ENCODE measurements around the gene SLC22A17.

The SLC22A17 gene

GRCh38 chr14:23300687-23301223 is 51.9 kb downstream of the SLC22A17 start:
- TF ChIP-seq, protein P1, sequence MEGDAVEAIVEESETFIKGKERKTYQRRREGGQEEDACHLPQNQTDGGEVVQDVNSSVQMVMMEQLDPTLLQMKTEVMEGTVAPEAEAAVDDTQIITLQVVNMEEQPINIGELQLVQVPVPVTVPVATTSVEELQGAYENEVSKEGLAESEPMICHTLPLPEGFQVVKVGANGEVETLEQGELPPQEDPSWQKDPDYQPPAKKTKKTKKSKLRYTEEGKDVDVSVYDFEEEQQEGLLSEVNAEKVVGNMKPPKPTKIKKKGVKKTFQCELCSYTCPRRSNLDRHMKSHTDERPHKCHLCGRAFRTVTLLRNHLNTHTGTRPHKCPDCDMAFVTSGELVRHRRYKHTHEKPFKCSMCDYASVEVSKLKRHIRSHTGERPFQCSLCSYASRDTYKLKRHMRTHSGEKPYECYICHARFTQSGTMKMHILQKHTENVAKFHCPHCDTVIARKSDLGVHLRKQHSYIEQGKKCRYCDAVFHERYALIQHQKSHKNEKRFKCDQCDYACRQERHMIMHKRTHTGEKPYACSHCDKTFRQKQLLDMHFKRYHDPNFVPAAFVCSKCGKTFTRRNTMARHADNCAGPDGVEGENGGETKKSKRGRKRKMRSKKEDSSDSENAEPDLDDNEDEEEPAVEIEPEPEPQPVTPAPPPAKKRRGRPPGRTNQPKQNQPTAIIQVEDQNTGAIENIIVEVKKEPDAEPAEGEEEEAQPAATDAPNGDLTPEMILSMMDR (IDR thresholded peaks at IDR 0.05; ENCODE audit: control extremely low read depth, extremely low read depth, low read depth, missing control alignments): no peak
- ChIA-PET CTCF (interaction anchor here (0.9 to 16.2 kb wide), 22 partner anchors 9 to 253 kb away, joined by 3 to 136 read pairs (median 6); partner anchors contain the start of genes CEBPE, HOMEZ and PABPN1), POLR2A (interaction anchor here (0.7 to 3.1 kb wide), 5 partner anchors 12 to 371 kb away, joined by 3 to 26 read pairs (median 3); partner anchors contain the start of genes HOMEZ and PABPN1)
- DNase-seq (ENCODE audit: extremely low spot score): no peak

DNA sequence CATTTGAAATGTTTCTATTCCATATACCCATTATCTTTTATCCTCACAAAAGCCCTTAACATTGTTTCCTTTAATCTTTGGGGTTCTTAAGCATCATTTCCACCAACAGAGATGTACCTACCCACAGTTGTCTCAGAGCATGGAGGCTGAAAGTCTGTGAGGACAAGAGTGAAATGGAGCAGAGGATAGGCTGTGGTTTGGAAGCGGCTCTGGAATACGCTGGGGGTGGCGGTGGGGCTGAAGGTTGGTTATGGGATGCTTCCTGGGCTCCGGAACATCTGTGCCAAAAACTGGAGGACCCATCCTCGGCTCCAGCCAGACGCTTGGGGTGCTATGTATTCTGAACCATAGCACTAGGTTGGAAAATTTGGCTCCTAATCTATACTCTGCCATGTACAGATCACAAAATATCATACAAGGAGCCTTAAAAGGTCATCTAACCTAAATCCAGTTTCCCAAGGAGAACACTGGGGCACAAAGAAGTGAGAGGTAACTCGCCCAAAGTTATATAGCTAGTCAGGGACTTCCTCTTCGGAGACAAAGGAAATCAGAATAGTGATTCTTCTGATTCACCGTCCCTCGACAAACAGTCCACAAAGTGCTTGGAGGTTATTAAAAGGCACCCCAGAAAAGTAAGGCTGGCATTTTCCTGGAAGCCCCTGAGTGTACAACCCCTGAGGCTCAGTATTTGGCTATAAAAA is 52.6 kb downstream of the SLC22A17 start:
- TF ChIP-seq, protein P1 (IDR thresholded peaks at IDR 0.05; ENCODE audit: control extremely low read depth, extremely low read depth, low read depth, missing control alignments): no peak
- POLR2A ChIA-PET: interaction anchor here (0.7 to 3.1 kb wide), 4 partner anchors 11 to 370 kb away, joined by 3 to 26 read pairs (median 8); partner anchors contain the start of genes HOMEZ and PABPN1
- CTCF ChIA-PET: interaction anchor here (0.9 to 16.2 kb wide), 17 partner anchors 9 to 254 kb away, joined by 3 to 136 read pairs (median 8); partner anchors contain the start of genes CEBPE, HOMEZ and PABPN1
- no peak for DNase-seq (ENCODE audit: extremely low spot score)

GRCh38 chr14:23299211-23299957 is 53.3 kb downstream of the SLC22A17 start:
- ChIA-PET CTCF (interaction anchor here (4.0 to 16.2 kb wide), 4 partner anchors 13 to 228 kb away, joined by 13 to 136 read pairs (median 41); partner anchors contain the start of genes HOMEZ and PABPN1), POLR2A (interaction anchor here (1.0 kb wide), 1 partner anchor 13 kb away, joined by 3 read pairs; the partner anchor contains the start of gene HOMEZ)
- DNase-seq (ENCODE audit: extremely low spot score): no peak
- TF ChIP-seq, protein P1 (IDR thresholded peaks at IDR 0.05; ENCODE audit: control extremely low read depth, extremely low read depth, low read depth, missing control alignments): peak; percentile 33

DNA sequence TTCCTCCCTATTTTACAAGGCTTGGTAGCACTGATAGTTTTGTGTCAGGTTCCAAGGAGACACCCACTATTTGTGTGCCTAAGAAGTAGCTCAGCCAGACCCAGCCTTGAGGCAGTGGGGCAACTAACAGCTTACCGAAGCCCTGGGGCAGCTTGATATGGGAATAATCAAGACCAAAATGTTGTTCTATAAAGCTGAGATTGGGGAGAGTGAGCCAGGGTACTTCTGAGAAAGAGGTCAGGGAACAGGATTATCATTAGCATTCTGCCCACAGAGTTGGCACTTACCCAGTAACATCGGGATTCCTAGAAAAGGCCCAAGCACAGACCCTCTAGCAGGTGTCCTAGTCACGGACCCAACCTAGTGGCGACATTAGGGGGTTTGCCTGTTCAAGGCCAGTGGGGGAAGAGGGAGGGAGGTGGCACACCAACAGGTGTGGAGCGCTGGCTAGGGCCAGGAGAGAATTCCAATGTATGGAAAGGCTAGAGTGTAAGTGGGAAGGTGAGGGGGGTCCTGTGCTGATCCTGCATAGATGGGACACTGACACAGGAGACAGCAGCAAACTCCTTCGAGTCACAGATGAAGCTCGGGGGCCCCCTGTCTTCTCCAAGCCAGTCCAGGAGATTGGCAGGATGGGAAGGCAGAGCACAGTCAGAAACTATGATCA is 54.9 kb downstream of the SLC22A17 start:
- no peak for DNase-seq (ENCODE audit: extremely low spot score)
- ChIA-PET CTCF (interaction anchor here (1.1 to 16.2 kb wide), 7 partner anchors 9 to 177 kb away, joined by 3 to 136 read pairs (median 8); partner anchors contain the start of genes HOMEZ and PABPN1), POLR2A (interaction anchor here (1.9 kb wide), 1 partner anchor 11 kb away, joined by 4 read pairs; no protein-coding TSS in a partner anchor)
- TF ChIP-seq, protein P1 (IDR thresholded peaks at IDR 0.05; ENCODE audit: control extremely low read depth, extremely low read depth, low read depth, missing control alignments): no peak

GRCh38 chr14:23297096-23297495 is 55.6 kb downstream of the SLC22A17 start:
- TF ChIP-seq, protein P1 (IDR thresholded peaks at IDR 0.05; ENCODE audit: control extremely low read depth, extremely low read depth, low read depth, missing control alignments): no peak
- CTCF ChIA-PET: interaction anchor here (1.0 to 16.2 kb wide), 9 partner anchors 8 to 228 kb away, joined by 3 to 136 read pairs (median 8); partner anchors contain the start of genes HOMEZ and PABPN1
- DNase-seq (ENCODE audit: extremely low spot score): no peak
- POLR2A ChIA-PET: interaction anchor here (1.9 kb wide), 1 partner anchor 11 kb away, joined by 4 read pairs; no protein-coding TSS in a partner anchor
